ENCODE measurements around the gene CIDEB. TPM values are rescaled to one million over a fixed set of nuclear protein-coding genes. Genes with fewer than 3 reads are reported as not detected.
A peak's percentile ranks its signal among the peaks of the same experiment; 100 is the strongest.

The CIDEB gene
- total and polyA plus RNA-seq, 2 of the 13 experiments (the other 11 are each of a cell fraction or from before 2014, with no cell fraction given), result 35.8 to 110 TPM

- Histone ChIP-seq H3K4me1 (ENCODE audit: insufficient read depth, low read length) (no peaks in the 10 kb centered on the region), H3K27ac (ENCODE audit: extremely low read length, insufficient read depth, low read length) (no peak overlapping the region), H3K4me3 (replicated peaks in 1 of 3; ENCODE audit: insufficient read depth in 1 of 3, low read depth in 2 of 3, low read length in 3 of 3) (no peak overlapping the region), H4K20me1 (ENCODE audit: insufficient read depth, low read length) (no peaks in the 10 kb centered on the region), H3K9ac (ENCODE audit: insufficient read depth, low read depth, low read length) (no peak overlapping the region), H3K9me3 (ENCODE audit: low read length) (no peaks in the 10 kb centered on the region), H2AFZ (ENCODE audit: low read length) (no peak overlapping the region), H3K4me2 (ENCODE audit: low read depth, low read length) (no peak overlapping the region), H3K36me3 (replicated peaks in 1 of 2; ENCODE audit: control insufficient read depth in 1 of 2, insufficient read depth in 2 of 2, low read length in 2 of 2) (peaks cover 10 to 12% of the 10 kb centered on the region in 2 experiments), H3K27me3 (ENCODE audit: control insufficient read depth in 1 of 2, insufficient read depth in 2 of 2, low read length in 2 of 2) (no peaks in the 10 kb centered on the region), H3K79me2 (ENCODE audit: insufficient read depth, low read length) (no peaks in the 10 kb centered on the region)
- DNase-seq (ENCODE audit: low spot score) (no peak), ATAC-seq (peak; percentile 3; the same call in 1 of the 3 replicates), FAIRE-seq (no peak)
- BruUV-seq (replicated peaks), result no TSS peak
- intact Hi-C loops (cut with micrococcal nuclease; ENCODE audit: unreplicated experiment) (no loop called here), in situ Hi-C loops (cut with HindIII; ENCODE audit: extremely low pct_ligation_motif_present, low pct_unique_long_range_greater_than_20kb) (no loop called here)
- CTCF ChIA-PET (ENCODE audit: low intra/inter-chr PET ratio, low total read pairs), result no interaction called here
- POLR2A ChIA-PET, result interaction anchor here (1.1 kb wide), 1 partner anchor 43 kb away, joined by 4 read pairs; the partner anchor contains the start of gene TINF2
- TF ChIP-seq SUZ12 (IDR thresholded peaks at IDR 0.05; ENCODE audit: low read depth, low read length), result no peak
- 0 out of 2 replicates have a peak, but pooled peaks have one; percentile 0 for TF ChIP-seq THAP7 (CRISPR knock-in tag; IDR thresholded peaks at IDR 0.05)
- TF ChIP-seq ZNF547 (CRISPR knock-in tag; IDR thresholded peaks at IDR 0.05), result no peak
- TF ChIP-seq ZNF33A (CRISPR knock-in tag; IDR thresholded peaks at IDR 0.05; ENCODE audit: borderline replicate concordance), result no peak
- no peak for TF ChIP-seq ZFP62 (CRISPR knock-in tag; IDR thresholded peaks at IDR 0.05)
- WGBS (ENCODE audit: low lambda C conversion rate), result 75% methylated on average over 4 of the region's 4 CpGs
These were observed 22.4 kb downstream of the CIDEB start for GRCh38 chr14:24285351-24285750.

GRCh38 chr14:24284501-24285035, 23.2 kb downstream of the CIDEB start:
- H3K9ac ChIP-seq (ENCODE audit: insufficient read depth, low read depth, low read length), result no peak overlapping the region
- FAIRE-seq (no peak), DNase-seq (ENCODE audit: low spot score) (no peak), ATAC-seq (peak; percentile 3; the same call in 1 of the 3 replicates)
- no peaks in the 10 kb centered on the region for H4K20me1 ChIP-seq (ENCODE audit: insufficient read depth, low read length)
- in situ Hi-C loops (cut with HindIII; ENCODE audit: extremely low pct_ligation_motif_present, low pct_unique_long_range_greater_than_20kb) (no loop called here), intact Hi-C loops (cut with micrococcal nuclease; ENCODE audit: unreplicated experiment) (no loop called here)
- CTCF ChIA-PET (ENCODE audit: low intra/inter-chr PET ratio, low total read pairs), result no interaction called here
- H2AFZ ChIP-seq (ENCODE audit: low read length), result no peak overlapping the region
- no peaks in the 10 kb centered on the region for H3K4me1 ChIP-seq (ENCODE audit: insufficient read depth, low read length)
- no peak overlapping the region for H3K27ac ChIP-seq (ENCODE audit: extremely low read length, insufficient read depth, low read length)
- H3K36me3 ChIP-seq (replicated peaks in 1 of 2; ENCODE audit: control insufficient read depth in 1 of 2, insufficient read depth in 2 of 2, low read length in 2 of 2), result peaks cover 2 to 4% of the 10 kb centered on the region in 2 experiments; a peak in 4 of 5 replicates
- no peaks in the 10 kb centered on the region for H3K79me2 ChIP-seq (ENCODE audit: insufficient read depth, low read length)
- no peaks in the 10 kb centered on the region for H3K27me3 ChIP-seq (ENCODE audit: control insufficient read depth in 1 of 2, insufficient read depth in 2 of 2, low read length in 2 of 2)
- no peak overlapping the region for H3K4me3 ChIP-seq (replicated peaks in 1 of 3; ENCODE audit: insufficient read depth in 1 of 3, low read depth in 2 of 3, low read length in 3 of 3)
- POLR2A ChIA-PET, result interaction anchor here (1.1 to 2.4 kb wide), 3 partner anchors 13 to 42 kb away, joined by 4 to 23 read pairs (median 14); partner anchors contain the start of genes RABGGTA and TINF2
- H3K4me2 ChIP-seq (ENCODE audit: low read depth, low read length), result no peak overlapping the region
- no peaks in the 10 kb centered on the region for H3K9me3 ChIP-seq (ENCODE audit: low read length)
- BruUV-seq (replicated peaks), result no TSS peak
- WGBS (ENCODE audit: low lambda C conversion rate), result 93% methylated on average over 11 of the region's 11 CpGs
- TF ChIP-seq NFE2L1 (CRISPR knock-in tag; IDR thresholded peaks at IDR 0.05; ENCODE audit: borderline replicate concordance) (0 out of 2 replicates have a peak, but pooled peaks have one; percentile 62), ZNF251 (CRISPR knock-in tag; IDR thresholded peaks at IDR 0.05) (0 out of 2 replicates have a peak, but pooled peaks have one; percentile 60), FOXK2 (IDR thresholded peaks at IDR 0.05) (no peak), RFX5 (IDR thresholded peaks at IDR 0.05; ENCODE audit: low read depth, low read length) (no peak)
- TF ChIP-seq, protein P1, sequence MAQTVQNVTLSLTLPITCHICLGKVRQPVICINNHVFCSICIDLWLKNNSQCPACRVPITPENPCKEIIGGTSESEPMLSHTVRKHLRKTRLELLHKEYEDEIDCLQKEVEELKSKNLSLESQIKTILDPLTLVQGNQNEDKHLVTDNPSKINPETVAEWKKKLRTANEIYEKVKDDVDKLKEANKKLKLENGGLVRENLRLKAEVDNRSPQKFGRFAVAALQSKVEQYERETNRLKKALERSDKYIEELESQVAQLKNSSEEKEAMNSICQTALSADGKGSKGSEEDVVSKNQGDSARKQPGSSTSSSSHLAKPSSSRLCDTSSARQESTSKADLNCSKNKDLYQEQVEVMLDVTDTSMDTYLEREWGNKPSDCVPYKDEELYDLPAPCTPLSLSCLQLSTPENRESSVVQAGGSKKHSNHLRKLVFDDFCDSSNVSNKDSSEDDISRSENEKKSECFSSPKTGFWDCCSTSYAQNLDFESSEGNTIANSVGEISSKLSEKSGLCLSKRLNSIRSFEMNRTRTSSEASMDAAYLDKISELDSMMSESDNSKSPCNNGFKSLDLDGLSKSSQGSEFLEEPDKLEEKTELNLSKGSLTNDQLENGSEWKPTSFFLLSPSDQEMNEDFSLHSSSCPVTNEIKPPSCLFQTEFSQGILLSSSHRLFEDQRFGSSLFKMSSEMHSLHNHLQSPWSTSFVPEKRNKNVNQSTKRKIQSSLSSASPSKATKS (CRISPR knock-in tag; IDR thresholded peaks at IDR 0.05), result no peak
- TF ChIP-seq, protein P2, sequence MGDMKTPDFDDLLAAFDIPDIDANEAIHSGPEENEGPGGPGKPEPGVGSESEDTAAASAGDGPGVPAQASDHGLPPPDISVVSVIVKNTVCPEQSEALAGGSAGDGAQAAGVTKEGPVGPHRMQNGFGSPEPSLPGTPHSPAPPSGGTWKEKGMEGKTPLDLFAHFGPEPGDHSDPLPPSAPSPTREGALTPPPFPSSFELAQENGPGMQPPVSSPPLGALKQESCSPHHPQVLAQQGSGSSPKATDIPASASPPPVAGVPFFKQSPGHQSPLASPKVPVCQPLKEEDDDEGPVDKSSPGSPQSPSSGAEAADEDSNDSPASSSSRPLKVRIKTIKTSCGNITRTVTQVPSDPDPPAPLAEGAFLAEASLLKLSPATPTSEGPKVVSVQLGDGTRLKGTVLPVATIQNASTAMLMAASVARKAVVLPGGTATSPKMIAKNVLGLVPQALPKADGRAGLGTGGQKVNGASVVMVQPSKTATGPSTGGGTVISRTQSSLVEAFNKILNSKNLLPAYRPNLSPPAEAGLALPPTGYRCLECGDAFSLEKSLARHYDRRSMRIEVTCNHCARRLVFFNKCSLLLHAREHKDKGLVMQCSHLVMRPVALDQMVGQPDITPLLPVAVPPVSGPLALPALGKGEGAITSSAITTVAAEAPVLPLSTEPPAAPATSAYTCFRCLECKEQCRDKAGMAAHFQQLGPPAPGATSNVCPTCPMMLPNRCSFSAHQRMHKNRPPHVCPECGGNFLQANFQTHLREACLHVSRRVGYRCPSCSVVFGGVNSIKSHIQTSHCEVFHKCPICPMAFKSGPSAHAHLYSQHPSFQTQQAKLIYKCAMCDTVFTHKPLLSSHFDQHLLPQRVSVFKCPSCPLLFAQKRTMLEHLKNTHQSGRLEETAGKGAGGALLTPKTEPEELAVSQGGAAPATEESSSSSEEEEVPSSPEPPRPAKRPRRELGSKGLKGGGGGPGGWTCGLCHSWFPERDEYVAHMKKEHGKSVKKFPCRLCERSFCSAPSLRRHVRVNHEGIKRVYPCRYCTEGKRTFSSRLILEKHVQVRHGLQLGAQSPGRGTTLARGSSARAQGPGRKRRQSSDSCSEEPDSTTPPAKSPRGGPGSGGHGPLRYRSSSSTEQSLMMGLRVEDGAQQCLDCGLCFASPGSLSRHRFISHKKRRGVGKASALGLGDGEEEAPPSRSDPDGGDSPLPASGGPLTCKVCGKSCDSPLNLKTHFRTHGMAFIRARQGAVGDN (CRISPR knock-in tag; IDR thresholded peaks at IDR 0.05), result peak; percentile 9; the same call in 1 of the 2 replicates

Measured in HepG2 (cell line).